Measurements from ENCODE around the gene MIS12. TPM values are rescaled to one million over a fixed set of nuclear protein-coding genes. Genes with fewer than 3 reads are reported as not detected.

Gene MIS12
- total and polyA plus RNA-seq, 2 of the 13 experiments (the other 11 are each of a cell fraction or from before 2014, with no cell fraction given): 13.4 to 28.0 TPM

DNA sequence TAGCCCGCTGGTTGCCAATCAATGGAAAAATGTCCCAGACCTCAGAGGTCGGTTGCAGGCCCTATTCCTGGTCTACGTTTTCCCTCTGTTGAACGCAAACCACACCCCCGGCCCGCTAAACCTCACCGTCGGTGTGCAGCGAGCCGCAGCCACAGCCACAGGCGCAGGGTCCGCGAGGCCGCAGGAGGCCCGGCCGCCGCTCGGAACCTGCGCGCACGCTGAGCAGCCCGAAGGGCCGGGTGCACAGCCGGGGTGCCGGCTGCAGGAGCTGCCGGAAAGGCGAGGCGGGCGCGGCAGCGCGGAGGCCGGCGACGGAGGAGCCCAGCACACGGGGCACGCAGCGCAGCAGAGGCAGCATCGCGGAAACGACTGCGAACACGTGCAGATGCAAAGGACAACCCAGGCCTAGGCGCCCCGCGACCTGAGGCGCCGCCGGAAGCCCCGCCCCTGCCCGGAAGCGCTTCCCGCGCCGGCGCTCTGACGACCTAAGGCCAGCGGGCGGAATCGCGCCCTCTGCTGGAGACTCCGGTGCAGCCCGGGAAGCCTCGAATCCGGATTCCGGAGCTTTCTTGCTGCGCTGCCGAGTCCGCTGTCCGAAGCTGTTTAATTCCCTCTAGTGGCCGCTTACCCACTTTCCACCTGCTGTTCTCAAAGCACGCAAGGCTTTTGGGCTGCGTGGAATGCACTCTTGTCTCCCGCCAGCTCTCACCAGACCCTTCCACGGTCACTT, 47.5 kb upstream of the MIS12 start, which contains the start of gene C1QBP (continued):
- TF ChIP-seq ZNF567 (CRISPR knock-in tag; IDR thresholded peaks at IDR 0.05; ENCODE audit: borderline replicate concordance): peak; percentile 81; the same call in 1 of the 2 replicates
- TF ChIP-seq, protein P1, sequence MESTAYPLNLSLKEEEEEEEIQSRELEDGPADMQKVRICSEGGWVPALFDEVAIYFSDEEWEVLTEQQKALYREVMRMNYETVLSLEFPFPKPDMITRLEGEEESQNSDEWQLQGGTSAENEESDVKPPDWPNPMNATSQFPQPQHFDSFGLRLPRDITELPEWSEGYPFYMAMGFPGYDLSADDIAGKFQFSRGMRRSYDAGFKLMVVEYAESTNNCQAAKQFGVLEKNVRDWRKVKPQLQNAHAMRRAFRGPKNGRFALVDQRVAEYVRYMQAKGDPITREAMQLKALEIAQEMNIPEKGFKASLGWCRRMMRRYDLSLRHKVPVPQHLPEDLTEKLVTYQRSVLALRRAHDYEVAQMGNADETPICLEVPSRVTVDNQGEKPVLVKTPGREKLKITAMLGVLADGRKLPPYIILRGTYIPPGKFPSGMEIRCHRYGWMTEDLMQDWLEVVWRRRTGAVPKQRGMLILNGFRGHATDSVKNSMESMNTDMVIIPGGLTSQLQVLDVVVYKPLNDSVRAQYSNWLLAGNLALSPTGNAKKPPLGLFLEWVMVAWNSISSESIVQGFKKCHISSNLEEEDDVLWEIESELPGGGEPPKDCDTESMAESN (CRISPR knock-in tag; conservative IDR thresholded peaks at IDR 0.05): peak; percentile 77
- TF ChIP-seq ZNF850 (CRISPR knock-in tag; conservative IDR thresholded peaks at IDR 0.05): no peak
- no peak for TF ChIP-seq ZNF644 (CRISPR knock-in tag; IDR thresholded peaks at IDR 0.05; ENCODE audit: low read depth)
- peak; percentile 95 for TF ChIP-seq ZNF563 (CRISPR knock-in tag; IDR thresholded peaks at IDR 0.05)
- TF ChIP-seq KDM3A (CRISPR knock-in tag; IDR thresholded peaks at IDR 0.05; ENCODE audit: low read depth): peak; percentile 58; the same call in 1 of the 2 replicates
- peak; percentile 24; the same call in 1 of the 2 replicates for TF ChIP-seq NCOA2 (CRISPR knock-in tag; IDR thresholded peaks at IDR 0.05)
- TF ChIP-seq ZNF703 (CRISPR knock-in tag; IDR thresholded peaks at IDR 0.05; ENCODE audit: borderline replicate concordance): no peak
- peak; percentile 98 for TF ChIP-seq ASH2L (IDR thresholded peaks at IDR 0.05; ENCODE audit: insufficient read length, low read depth, low read length)
- 0 out of 4 replicates have a peak, but pooled peaks of 1 of the 2 experiments have one; percentile 19 for TF ChIP-seq EP300 (IDR thresholded peaks at IDR 0.05; ENCODE audit: low read depth in 2 of 2, low read length in 2 of 2)
- TF ChIP-seq EP300 (CRISPR knock-in tag; IDR thresholded peaks at IDR 0.05; ENCODE audit: borderline replicate concordance): no peak
- TF ChIP-seq, protein P2, sequence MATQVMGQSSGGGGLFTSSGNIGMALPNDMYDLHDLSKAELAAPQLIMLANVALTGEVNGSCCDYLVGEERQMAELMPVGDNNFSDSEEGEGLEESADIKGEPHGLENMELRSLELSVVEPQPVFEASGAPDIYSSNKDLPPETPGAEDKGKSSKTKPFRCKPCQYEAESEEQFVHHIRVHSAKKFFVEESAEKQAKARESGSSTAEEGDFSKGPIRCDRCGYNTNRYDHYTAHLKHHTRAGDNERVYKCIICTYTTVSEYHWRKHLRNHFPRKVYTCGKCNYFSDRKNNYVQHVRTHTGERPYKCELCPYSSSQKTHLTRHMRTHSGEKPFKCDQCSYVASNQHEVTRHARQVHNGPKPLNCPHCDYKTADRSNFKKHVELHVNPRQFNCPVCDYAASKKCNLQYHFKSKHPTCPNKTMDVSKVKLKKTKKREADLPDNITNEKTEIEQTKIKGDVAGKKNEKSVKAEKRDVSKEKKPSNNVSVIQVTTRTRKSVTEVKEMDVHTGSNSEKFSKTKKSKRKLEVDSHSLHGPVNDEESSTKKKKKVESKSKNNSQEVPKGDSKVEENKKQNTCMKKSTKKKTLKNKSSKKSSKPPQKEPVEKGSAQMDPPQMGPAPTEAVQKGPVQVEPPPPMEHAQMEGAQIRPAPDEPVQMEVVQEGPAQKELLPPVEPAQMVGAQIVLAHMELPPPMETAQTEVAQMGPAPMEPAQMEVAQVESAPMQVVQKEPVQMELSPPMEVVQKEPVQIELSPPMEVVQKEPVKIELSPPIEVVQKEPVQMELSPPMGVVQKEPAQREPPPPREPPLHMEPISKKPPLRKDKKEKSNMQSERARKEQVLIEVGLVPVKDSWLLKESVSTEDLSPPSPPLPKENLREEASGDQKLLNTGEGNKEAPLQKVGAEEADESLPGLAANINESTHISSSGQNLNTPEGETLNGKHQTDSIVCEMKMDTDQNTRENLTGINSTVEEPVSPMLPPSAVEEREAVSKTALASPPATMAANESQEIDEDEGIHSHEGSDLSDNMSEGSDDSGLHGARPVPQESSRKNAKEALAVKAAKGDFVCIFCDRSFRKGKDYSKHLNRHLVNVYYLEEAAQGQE (IDR thresholded peaks at IDR 0.05; ENCODE audit: borderline replicate concordance in 1 of 2, low read depth in 1 of 2, low read length in 2 of 2): peak in 1 of 2 experiments; percentile 37; a peak in 1 of 4 replicates
- TF ChIP-seq ZNF577 (CRISPR knock-in tag; IDR thresholded peaks at IDR 0.05; ENCODE audit: borderline replicate concordance, low read depth): no peak
- TF ChIP-seq ZNF441 (CRISPR knock-in tag; IDR thresholded peaks at IDR 0.05; ENCODE audit: borderline replicate concordance): peak; percentile 66; the same call in 1 of the 2 replicates
- TF ChIP-seq, protein P3, sequence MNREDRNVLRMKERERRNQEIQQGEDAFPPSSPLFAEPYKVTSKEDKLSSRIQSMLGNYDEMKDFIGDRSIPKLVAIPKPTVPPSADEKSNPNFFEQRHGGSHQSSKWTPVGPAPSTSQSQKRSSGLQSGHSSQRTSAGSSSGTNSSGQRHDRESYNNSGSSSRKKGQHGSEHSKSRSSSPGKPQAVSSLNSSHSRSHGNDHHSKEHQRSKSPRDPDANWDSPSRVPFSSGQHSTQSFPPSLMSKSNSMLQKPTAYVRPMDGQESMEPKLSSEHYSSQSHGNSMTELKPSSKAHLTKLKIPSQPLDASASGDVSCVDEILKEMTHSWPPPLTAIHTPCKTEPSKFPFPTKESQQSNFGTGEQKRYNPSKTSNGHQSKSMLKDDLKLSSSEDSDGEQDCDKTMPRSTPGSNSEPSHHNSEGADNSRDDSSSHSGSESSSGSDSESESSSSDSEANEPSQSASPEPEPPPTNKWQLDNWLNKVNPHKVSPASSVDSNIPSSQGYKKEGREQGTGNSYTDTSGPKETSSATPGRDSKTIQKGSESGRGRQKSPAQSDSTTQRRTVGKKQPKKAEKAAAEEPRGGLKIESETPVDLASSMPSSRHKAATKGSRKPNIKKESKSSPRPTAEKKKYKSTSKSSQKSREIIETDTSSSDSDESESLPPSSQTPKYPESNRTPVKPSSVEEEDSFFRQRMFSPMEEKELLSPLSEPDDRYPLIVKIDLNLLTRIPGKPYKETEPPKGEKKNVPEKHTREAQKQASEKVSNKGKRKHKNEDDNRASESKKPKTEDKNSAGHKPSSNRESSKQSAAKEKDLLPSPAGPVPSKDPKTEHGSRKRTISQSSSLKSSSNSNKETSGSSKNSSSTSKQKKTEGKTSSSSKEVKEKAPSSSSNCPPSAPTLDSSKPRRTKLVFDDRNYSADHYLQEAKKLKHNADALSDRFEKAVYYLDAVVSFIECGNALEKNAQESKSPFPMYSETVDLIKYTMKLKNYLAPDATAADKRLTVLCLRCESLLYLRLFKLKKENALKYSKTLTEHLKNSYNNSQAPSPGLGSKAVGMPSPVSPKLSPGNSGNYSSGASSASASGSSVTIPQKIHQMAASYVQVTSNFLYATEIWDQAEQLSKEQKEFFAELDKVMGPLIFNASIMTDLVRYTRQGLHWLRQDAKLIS (CRISPR knock-in tag; IDR thresholded peaks at IDR 0.05): no peak
- no peak for TF ChIP-seq ZNF530 (CRISPR knock-in tag; IDR thresholded peaks at IDR 0.05; ENCODE audit: low read depth)
- peak; percentile 75 for TF ChIP-seq BHLHE40 (IDR thresholded peaks at IDR 0.05; ENCODE audit: low read length)

Measured in HepG2 (cell line).